AG10803 (cell line): Measurements from ENCODE around the gene MFAP2.

Experiments used
- DNase-seq: peaks from one replicate; pipeline ENCODE4 v3.0.0; 2010; ENCODE audit warnings: low read depth
- H3K4me3 ChIP-seq: 2 replicates; pipeline ENCODE4 v1.5.1; 2011; ENCODE audit warnings: mild to moderate bottlenecking, low read length, control low read depth
- TF ChIP-seq, protein P1 (sequence below): conservative IDR thresholded peaks from 2 replicates; pipeline ENCODE4 v1.5.1; 2011; ENCODE audit warnings: mild to moderate bottlenecking, low read length, control low read depth, inconsistent platforms

Gene MFAP2

GRCh38 chr1:16998589-16998988 lies 18.2 kb upstream of the MFAP2 start:
- H3K4me3 ChIP-seq = no peak overlapping the region
- TF ChIP-seq, protein P1, sequence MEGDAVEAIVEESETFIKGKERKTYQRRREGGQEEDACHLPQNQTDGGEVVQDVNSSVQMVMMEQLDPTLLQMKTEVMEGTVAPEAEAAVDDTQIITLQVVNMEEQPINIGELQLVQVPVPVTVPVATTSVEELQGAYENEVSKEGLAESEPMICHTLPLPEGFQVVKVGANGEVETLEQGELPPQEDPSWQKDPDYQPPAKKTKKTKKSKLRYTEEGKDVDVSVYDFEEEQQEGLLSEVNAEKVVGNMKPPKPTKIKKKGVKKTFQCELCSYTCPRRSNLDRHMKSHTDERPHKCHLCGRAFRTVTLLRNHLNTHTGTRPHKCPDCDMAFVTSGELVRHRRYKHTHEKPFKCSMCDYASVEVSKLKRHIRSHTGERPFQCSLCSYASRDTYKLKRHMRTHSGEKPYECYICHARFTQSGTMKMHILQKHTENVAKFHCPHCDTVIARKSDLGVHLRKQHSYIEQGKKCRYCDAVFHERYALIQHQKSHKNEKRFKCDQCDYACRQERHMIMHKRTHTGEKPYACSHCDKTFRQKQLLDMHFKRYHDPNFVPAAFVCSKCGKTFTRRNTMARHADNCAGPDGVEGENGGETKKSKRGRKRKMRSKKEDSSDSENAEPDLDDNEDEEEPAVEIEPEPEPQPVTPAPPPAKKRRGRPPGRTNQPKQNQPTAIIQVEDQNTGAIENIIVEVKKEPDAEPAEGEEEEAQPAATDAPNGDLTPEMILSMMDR = no peak
- no peak for DNase-seq

GRCh38 chr1:16996845-16997244 lies 16.4 kb upstream of the MFAP2 start:
- TF ChIP-seq, protein P1 = no peak
- no peak for DNase-seq
- no peak overlapping the region for H3K4me3 ChIP-seq

DNA sequence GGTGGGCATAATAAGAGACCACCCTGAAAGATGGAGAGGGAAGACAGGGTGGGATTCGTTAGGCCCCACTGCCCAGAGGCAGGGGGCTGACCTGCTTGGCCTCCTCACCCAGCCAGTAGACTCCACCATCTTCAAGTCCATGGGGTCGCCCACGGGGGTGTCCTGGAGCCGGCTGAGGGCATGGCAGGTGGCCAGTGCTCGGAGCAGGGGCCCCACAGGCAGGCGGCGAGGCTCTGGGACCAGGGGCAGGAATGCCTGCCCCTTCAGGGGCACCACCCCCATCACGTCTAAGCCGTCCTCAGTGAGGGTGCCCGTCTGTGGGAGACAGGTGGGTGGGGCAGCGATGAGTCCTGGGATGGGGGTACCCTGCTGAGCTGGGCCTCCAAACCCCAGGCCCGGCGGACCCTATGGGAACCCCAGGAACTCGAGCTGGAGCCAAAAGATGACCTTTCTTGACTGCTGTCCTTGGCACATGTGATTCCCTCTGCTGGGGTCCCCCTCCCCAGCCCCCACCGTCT lies 13.2 kb upstream of the MFAP2 start:
- no peak for DNase-seq
- TF ChIP-seq, protein P1 = no peak
- H3K4me3 ChIP-seq = no peak overlapping the region

DNA sequence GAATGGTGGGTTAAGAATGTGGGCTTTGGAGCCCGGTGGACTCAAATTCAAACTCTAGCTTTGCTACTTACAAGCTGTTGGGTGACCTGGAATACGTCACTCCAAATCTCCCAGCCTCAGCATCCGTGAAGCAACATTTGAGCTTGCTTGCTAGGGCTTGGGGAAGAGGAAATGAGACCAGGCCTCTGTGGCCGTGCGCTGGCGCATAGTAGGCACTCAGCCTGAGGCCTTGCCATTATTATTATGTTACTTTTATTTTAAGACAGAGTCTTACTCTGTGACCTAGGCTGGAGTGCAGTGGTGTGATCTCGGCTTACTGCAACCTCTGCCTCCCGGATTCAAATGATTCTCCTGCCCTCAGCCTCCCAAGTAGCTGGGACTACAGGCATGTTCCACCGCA lies 12.3 kb upstream of the MFAP2 start:
- TF ChIP-seq, protein P1 = no peak
- no peak for DNase-seq
- H3K4me3 ChIP-seq = no peak overlapping the region

GRCh38 chr1:16992102-16992501 lies 11.7 kb upstream of the MFAP2 start:
- TF ChIP-seq, protein P1 = no peak
- H3K4me3 ChIP-seq = no peak overlapping the region
- DNase-seq = no peak

GRCh38 chr1:16991571-16991970 lies 11.2 kb upstream of the MFAP2 start:
- H3K4me3 ChIP-seq = no peak overlapping the region
- no peak for DNase-seq
- TF ChIP-seq, protein P1 = no peak

- H3K4me3 ChIP-seq = no peak overlapping the region
- TF ChIP-seq, protein P1 = no peak
- no peak for DNase-seq
These were observed 9.4 kb upstream of the MFAP2 start for GRCh38 chr1:16989676-16990391.
